Mucosa of rectum (tissue), 2 donors: Measurements from ENCODE around the gene JOSD1.

Source experiments
- H3K27ac ChIP-seq, 2 donors: one replicate each; pipeline ENCODE4 v1.7.0; 2013; ENCODE audit warnings: inconsistent platforms in 2 of 2, low read depth in 2 of 2, low read length in 2 of 2
- H3K27me3 ChIP-seq, 2 donors: one replicate each; pipeline ENCODE4 v1.7.0; 2013; ENCODE audit warnings: low read length in 2 of 2; ENCODE audit not compliant: control insufficient read depth in 2 of 2, insufficient read depth in 2 of 2
- H3K36me3 ChIP-seq, 2 donors: one replicate each; pipeline ENCODE4 v1.7.0; 2013; ENCODE audit warnings: low read length in 2 of 2; ENCODE audit not compliant: control insufficient read depth in 2 of 2, insufficient read depth in 2 of 2
- H3K4me1 ChIP-seq, 2 donors: one replicate each; pipeline ENCODE4 v1.7.0; 2013; ENCODE audit warnings: low read length in 2 of 2, mild to moderate bottlenecking in 1 of 2; ENCODE audit not compliant: control insufficient read depth in 2 of 2, insufficient read depth in 2 of 2
- H3K4me3 ChIP-seq, 2 donors: one replicate each; pipeline ENCODE4 v1.7.0; 2013; ENCODE audit warnings: low read length in 2 of 2
- H3K9ac ChIP-seq, 2 donors: one replicate each; pipeline ENCODE4 v1.7.0; 2013; ENCODE audit warnings: low read length in 2 of 2, low read depth in 1 of 2, mild to moderate bottlenecking in 1 of 2
- H3K9me3 ChIP-seq, 2 donors: one replicate each; pipeline ENCODE4 v1.7.0; 2013; ENCODE audit warnings: low read length in 2 of 2; ENCODE audit not compliant: control insufficient read depth in 2 of 2
- donor health status: healthy.
- donor health status: Normal muscosa, but diverticular disease.

Gene JOSD1

GRCh38 chr22:38715176-38715764, 14.5 kb upstream of the JOSD1 start:
- peaks cover 0 to 2% of the 10 kb centered on the region in 2 donors for H3K4me1 ChIP-seq
- H3K4me3 ChIP-seq, result no peak overlapping the region
- H3K36me3 ChIP-seq, result peaks cover 19 to 43% of the 10 kb centered on the region in 2 donors
- no peaks in the 10 kb centered on the region for H3K9me3 ChIP-seq
- no peak overlapping the region for H3K9ac ChIP-seq
- H3K27ac ChIP-seq, result no peak overlapping the region
- H3K27me3 ChIP-seq, result no peaks in the 10 kb centered on the region

DNA sequence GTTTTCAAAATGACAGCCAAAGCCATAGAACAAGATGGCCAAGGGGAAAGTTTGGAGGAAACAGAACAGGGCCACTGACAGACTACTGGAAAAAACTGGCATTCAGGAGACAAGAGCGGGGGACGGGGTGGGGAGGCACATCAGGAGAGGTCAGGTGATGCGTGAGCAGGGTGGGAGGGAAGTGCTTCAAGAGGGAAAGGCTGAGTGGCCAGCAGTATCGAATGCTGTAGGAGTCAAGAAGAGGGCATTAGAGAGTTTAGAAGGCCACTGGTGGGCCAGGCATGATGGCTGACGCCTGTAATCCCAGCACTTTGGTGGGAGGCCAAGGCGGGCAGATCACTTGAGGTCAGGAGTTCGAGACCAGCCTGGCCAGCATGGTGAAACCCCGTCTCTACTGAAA, 13.2 kb upstream of the JOSD1 start:
- Histone ChIP-seq H3K4me3 (no peak overlapping the region), H3K9ac (no peak overlapping the region), H3K36me3 (peaks cover 19 to 49% of the 10 kb centered on the region in 2 donors), H3K27me3 (no peaks in the 10 kb centered on the region), H3K27ac (no peak overlapping the region), H3K4me1 (peaks cover 0 to 2% of the 10 kb centered on the region in 2 donors), H3K9me3 (no peaks in the 10 kb centered on the region)

GRCh38 chr22:38712486-38713207, 11.9 kb upstream of the JOSD1 start:
- peaks cover 19 to 49% of the 10 kb centered on the region in 2 donors for H3K36me3 ChIP-seq

GRCh38 chr22:38710866-38711265, 10.1 kb upstream of the JOSD1 start:
- Histone ChIP-seq H3K9ac (no peak overlapping the region), H3K4me3 (no peak overlapping the region), H3K36me3 (peaks cover 10 to 31% of the 10 kb centered on the region in 2 donors), H3K27ac (no peak overlapping the region), H3K27me3 (no peaks in the 10 kb centered on the region), H3K4me1 (peaks cover 18 to 21% of the 10 kb centered on the region in 2 donors), H3K9me3 (no peaks in the 10 kb centered on the region)

More at GRCh38 chr22:38712486-38713207, 11.9 kb upstream of the JOSD1 start:
- no peaks in the 10 kb centered on the region for H3K27me3 ChIP-seq
- H3K4me3 ChIP-seq, result no peak overlapping the region
- H3K9ac ChIP-seq, result no peak overlapping the region
- no peaks in the 10 kb centered on the region for H3K9me3 ChIP-seq
- H3K4me1 ChIP-seq, result peaks cover 10% of the 10 kb centered on the region in 2 donors
- H3K27ac ChIP-seq, result no peak overlapping the region

DNA sequence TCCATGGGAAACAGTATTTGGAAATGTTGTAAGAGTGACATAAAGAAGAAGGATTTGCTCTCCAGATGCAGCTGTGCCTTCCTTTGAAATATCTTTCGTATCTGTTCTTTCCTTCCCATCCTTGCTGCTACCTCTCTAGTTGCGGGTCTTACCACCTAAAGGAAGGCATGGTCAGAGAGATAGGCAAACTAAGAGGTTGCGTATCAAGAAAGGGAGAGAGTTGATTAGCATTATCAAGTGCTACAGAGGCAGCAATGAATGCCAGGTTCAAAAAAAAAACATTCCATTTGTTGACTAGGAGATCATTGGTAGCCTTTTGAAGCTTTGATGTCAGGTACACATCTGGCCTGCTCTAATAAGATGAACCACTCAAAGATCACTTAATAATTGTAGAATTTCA, 9.6 kb upstream of the JOSD1 start:
- Histone ChIP-seq H3K27me3 (no peaks in the 10 kb centered on the region), H3K9ac (no peak overlapping the region), H3K36me3 (peaks cover 5 to 31% of the 10 kb centered on the region in 2 donors), H3K9me3 (no peaks in the 10 kb centered on the region), H3K27ac (no peak overlapping the region), H3K4me3 (no peak overlapping the region), H3K4me1 (peaks cover 18 to 21% of the 10 kb centered on the region in 2 donors)

DNA sequence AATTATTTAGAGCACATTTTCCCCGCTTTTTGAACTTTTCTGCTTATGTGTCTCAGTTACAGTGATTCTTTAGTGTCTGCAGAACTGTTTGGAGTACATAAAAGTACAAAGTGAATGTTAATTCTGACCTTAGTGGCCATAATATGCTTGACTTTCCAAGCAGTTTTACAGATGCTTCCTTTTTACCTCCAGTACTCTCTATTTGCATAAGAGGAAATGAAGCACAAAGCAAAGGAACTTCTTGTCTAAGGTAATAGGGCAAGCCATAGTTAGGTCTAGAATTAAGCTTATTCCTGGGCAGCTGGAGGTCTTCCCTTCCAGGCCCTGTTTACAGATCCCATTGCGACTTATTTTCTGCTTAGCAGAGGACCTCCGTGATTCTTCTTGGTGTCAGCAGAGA, 8.6 kb upstream of the JOSD1 start:
- H3K27me3 ChIP-seq, result no peaks in the 10 kb centered on the region
- H3K36me3 ChIP-seq, result peaks cover 5 to 31% of the 10 kb centered on the region in 2 donors
- no peak overlapping the region for H3K27ac ChIP-seq
- no peak overlapping the region for H3K9ac ChIP-seq
- peaks cover 25 to 27% of the 10 kb centered on the region in 2 donors for H3K4me1 ChIP-seq
- no peak overlapping the region for H3K4me3 ChIP-seq
- no peaks in the 10 kb centered on the region for H3K9me3 ChIP-seq

DNA sequence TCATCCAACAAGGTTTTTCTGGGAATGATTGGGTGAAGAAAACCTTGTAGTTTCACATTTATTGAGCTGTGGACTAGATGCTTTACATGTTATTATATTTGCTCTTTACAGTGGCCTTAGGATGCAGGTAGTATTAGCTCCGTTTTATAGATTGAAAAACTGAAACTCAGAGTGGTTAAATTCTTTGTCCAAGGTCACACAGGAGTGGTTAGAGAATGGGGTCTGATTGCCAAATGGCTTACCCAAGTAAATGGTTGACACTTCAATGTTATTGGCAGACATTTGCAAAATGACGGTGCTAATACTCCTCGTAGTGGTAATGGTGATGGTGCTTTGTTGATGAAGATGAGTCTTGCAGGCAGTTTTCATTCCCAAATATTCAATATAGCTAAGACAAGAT, 7.2 kb upstream of the JOSD1 start:
- Histone ChIP-seq H3K36me3 (peaks cover 4 to 29% of the 10 kb centered on the region in 2 donors), H3K27ac (peak overlapping the region; percentile 27 to 56), H3K4me1 (peaks cover 25 to 27% of the 10 kb centered on the region in 2 donors), H3K4me3 (peak overlapping the region; percentile 89 to 92), H3K9ac (no peak overlapping the region), H3K27me3 (no peaks in the 10 kb centered on the region), H3K9me3 (no peaks in the 10 kb centered on the region)

GRCh38 chr22:38707346-38707745, 6.6 kb upstream of the JOSD1 start:
- no peaks in the 10 kb centered on the region for H3K27me3 ChIP-seq
- H3K27ac ChIP-seq, result peak overlapping the region; percentile 95
- peaks cover 0 to 22% of the 10 kb centered on the region in 2 donors for H3K36me3 ChIP-seq
- peaks cover 23 to 27% of the 10 kb centered on the region in 2 donors for H3K4me1 ChIP-seq
- H3K4me3 ChIP-seq, result peak overlapping the region; percentile 89 to 92
- H3K9ac ChIP-seq, result peak overlapping the region; percentile 91 to 99
- no peaks in the 10 kb centered on the region for H3K9me3 ChIP-seq

- peak overlapping the region; percentile 89 to 92 for H3K4me3 ChIP-seq
- no peaks in the 10 kb centered on the region for H3K9me3 ChIP-seq
- H3K4me1 ChIP-seq, result peaks cover 23 to 27% of the 10 kb centered on the region in 2 donors
- peaks cover 0 to 21% of the 10 kb centered on the region in 2 donors for H3K36me3 ChIP-seq
- H3K27ac ChIP-seq, result peak overlapping the region; percentile 95
- no peaks in the 10 kb centered on the region for H3K27me3 ChIP-seq
- H3K9ac ChIP-seq, result peak overlapping the region; percentile 91 to 99
Measured at GRCh38 chr22:38706901-38707195, 6.1 kb upstream of the JOSD1 start.

DNA sequence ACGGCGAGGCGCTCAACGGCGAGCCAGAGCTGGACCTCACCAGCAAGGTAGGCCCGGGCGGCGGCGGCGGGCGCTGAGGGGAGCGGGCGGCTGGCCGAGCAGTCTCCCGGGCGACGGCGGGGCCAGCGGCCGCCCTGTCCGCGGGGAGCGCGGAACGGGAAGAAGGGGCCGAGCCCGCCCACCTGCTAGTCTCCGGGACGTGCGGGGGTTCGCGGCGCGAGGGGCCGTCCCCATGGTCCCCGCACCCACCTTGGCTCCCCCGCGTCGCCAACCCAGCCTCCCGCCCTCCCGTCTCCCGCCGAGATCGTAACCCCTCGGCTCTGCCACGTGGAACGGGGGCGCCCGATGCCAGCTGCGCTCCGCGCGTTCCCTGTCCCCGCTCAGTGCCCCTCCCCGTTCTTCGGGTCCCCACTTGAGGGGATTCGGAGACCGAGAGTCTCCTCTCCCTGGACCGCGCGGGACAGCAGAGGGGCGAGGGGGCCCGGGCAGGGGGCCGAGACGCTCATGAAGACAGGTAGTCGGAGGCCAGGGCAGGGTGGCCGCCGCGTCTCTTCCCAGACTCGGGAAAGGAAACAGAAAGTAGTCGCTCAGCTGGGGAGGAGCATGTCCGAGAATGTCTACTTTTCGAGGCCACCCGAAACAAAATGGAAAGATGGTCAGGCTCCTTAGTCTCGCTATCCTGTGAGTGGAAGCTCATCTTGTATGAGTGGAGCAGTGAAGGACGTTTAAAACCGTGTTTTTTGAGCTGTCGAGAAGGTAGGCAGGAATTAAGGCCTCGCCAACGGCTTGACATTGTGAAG, 5.6 kb upstream of the JOSD1 start:
- H3K27ac ChIP-seq, result peak overlapping the region; percentile 95
- H3K36me3 ChIP-seq, result peaks cover 0 to 21% of the 10 kb centered on the region in 2 donors
- H3K27me3 ChIP-seq, result no peaks in the 10 kb centered on the region
- peak overlapping the region; percentile 91 to 99 for H3K9ac ChIP-seq
- H3K4me1 ChIP-seq, result peaks cover 28 to 31% of the 10 kb centered on the region in 2 donors
- no peaks in the 10 kb centered on the region for H3K9me3 ChIP-seq
- peak overlapping the region; percentile 89 to 92 for H3K4me3 ChIP-seq
